ENCODE measurements around the gene MRPS18C.
"Not testable (repeated sequence)": the region's sequence is repeated elsewhere in the genome, so short reads cannot be mapped to it uniquely, and the experiment has no call there.

MRPS18C gene

DNA sequence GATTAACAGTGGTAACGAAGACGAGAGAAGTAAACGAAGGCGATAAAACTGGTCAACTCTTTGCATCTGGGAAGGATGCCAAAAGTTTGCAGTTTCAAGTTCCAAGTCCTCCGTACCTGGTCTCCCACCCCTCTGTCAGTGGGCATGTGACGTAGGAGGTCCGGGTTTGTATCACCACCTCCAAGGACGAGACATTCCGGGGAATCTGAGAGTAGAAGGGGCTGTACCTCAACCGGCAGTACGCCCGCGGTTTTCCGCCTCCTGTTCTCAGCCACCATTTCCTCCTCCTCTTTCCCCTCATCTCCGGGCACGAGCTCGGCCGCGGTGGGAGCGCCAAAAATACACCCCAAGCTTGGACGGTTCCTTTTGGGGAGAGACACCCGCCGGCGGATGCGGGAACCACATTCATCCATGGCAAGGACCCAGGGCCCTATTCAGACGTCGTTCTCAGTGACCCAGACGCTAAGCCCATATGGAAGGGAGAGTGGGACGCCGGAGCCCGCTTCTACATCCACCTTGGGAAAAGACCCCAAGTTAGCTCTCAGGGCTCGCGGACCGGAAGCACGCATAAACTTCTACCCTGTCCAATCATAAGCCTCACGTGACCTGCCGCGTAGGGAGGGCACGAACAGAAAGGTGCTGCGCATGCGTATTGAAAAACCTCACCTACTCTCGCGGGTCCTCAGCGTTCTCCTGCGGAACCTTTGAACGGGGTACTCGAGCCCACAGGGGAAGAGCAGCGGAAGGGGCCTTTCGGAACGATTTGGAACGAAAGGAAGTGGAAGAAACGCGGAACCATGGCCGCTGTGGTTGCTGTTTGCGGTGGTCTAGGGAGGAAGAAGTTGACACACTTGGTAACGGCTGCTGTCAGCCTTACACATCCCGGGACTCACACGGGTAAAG lies at the start of gene MRPS18C, which contains the start of gene HELQ:
MRPS18C (plus strand) TSS at position 778 of the 903 bp plus-strand sequence; CDS start at position 798, 20 bp downstream.
HELQ (minus strand) TSS at position 543 of the 903 bp plus-strand sequence; CDS start at position 413, 130 bp downstream.
- DNase-seq (ENCODE audit: low read depth) = peak; percentile 91

DNA sequence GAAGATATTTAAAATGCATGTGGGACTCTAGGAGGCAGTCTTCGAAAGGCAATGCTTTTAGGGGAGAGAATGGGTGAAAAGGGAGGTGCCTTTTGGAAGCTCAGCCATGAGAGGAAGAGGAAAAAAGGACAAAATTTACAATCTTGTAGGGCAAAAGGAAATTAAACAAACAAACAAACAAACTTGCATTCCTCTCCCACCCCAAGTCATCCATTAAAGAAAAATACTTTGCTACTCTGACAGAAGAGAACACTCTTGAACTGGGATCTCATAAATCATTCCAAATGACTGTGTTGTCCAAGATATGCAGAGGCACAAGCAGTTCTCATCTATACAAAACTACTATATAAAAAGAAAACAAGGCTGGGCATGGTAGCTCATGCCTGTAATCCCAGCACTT lies 47.0 kb upstream of the MRPS18C start:
- no peak for DNase-seq (ENCODE audit: low read depth)

DNA sequence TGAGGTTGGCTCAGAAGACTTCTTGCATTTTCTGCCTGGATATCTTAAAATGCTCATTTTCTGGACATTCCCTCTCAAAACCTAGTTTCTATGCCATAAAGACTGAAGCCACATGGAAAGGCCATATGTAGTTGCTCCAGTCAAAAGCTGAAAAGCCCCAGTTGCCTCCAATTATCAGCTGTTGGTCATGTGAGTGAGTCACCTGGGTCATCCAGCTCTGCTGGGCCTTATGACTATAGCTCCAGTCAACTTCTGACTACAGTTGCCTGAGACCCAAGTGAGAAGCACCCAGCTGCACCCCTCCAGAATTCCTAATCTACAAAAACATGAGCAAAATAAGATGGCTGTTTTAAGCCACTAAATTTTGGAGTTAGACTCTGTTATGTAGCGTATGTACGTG lies 42.2 kb upstream of the MRPS18C start:
- DNase-seq (ENCODE audit: low read depth) = no peak

DNA sequence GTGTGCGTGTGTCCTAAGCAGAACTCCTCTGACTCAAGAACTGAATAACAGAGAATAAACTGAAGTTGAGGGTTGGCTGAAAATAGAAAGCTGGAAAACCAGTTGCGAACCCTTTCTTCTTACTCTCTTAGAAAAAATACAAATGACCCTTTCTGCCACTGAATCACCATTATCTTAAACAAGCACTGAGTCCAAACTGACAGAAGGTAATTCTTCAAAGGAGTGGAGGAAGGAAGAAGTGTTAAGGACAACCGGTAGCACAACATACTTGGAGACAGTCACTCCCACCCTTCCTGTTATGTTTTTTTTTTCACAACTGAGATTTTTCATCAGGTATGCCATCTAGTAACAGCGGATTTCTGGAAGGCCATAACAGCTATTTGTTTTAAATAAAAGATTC lies 38.3 kb upstream of the MRPS18C start:
- no peak for DNase-seq (ENCODE audit: low read depth)

DNA sequence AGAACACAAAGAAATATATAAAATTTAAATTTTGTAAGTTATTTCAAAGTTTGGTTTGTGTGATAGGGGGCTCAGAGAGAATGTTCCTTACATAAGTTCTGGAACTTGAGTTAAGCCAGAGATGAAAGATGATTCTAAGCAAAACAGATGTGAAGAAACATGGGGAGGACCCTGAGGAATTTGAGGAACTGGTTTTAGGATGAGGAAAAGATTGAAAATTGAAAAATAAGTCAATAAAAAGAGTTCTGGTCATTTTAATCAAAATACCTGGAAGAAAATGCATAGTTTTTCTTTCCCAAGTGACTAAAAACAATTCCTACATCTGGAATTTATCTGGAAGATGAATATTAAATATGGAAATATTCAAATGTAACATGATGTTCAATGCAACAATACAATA lies 37.6 kb upstream of the MRPS18C start:
- no peak for DNase-seq (ENCODE audit: low read depth)

DNA sequence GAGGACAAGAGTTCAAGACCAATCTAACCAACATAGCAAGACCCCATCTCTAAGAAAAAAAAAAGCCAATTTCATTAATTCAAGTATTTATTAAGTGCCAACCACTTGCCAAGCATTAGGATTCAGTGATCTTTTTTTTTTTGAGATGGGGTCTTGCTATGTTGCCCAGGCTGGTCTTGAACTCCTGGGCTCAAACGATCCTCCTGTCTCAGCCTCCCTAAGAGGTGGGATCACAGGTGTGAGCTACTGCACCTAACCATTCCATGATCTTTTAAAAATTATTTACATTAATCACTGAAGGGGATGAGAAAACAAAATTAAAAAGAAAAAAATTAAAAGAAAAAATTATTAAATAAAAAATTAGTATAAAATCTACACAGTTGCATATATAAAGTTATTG lies 24.7 kb upstream of the MRPS18C start:
- DNase-seq (ENCODE audit: low read depth) = no peak

DNA sequence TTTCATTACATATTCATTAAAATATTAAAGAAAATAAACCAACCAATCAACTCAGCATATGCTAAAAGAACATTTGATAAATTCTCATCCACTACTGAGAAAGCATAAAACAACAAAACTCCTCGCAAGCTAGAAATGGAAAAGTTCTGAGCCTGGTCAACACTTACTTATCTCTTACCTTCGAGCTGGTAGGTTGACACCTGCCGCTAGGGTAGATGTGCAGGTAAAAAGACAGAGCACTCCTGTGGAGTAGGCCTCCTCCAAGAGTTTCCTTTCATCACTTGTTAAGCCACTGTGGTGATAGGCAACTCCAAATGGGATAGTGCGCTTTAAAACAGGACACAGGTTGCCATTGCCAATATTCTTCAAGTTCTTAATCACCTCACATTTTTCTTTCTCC lies 19.2 kb upstream of the MRPS18C start:
- no peak for DNase-seq (ENCODE audit: low read depth)

DNA sequence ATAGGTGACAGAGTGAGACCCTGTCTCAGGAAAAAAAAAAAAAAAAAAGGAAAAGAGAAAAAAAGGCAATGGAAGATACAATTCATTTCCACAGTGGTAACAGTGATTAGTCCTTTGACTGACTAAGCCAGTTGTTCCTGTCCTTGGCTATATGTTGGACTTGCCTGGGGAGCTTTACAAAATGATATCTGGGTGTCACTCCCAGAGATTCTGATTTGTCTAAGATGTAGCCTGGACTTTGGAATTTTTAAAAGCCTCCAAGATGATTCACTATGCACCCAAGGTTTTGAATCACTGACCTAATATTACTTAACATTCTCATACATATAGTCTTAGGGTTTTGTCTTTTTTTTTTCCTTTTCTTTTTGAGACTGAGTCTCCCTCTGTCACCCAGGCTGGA lies 17.1 kb upstream of the MRPS18C start:
- DNase-seq (ENCODE audit: low read depth) = no peak

DNA sequence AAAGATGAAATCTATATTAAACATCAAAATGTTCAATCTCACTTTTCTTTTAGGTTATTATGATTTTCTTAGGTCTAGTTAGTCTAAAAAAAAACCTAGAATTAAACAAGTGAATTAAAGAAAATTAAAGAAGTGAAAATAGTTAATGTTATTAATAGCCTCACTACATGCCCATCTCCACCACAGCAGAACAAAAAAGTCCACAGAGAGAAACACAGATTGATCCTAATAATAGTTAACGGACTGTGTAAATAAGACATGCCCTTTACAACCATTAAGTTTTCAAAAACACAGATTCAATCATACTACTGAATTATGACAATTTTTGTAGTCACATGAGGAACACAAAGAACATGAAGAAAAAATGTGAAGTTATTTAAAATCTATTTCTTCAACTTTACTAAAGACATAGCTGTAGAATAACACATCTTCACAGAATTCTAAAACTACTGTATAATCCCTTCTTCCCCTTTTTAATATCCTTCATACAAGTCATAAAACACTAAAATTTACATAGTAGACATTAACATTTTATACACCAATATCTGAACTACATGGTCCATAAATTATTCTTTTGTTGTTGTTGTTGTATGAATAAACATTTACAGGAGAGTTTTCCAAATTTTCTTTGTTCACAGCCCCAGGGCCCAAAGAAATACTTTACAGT lies 15.6 kb upstream of the MRPS18C start:
- no peak for DNase-seq (ENCODE audit: low read depth)

DNA sequence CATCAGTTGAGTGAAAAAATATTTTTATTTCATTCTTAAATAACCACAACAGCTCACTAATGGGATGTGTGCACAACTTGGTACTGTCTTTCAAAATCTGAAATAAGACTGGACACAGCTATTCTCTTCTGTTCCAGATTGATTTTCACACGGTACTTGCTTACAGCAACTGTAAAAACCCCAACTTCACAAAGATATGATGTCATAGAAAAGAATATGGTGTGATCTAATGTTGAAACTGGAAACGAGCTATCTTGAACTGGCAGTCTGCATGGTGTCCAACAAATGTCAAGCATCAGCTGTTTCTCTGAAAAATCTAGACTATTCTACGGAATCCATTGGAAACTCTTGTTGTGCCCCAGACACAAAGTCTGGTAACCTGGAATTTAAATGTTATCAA lies 15.0 kb upstream of the MRPS18C start:
- DNase-seq (ENCODE audit: low read depth) = no peak

DNA sequence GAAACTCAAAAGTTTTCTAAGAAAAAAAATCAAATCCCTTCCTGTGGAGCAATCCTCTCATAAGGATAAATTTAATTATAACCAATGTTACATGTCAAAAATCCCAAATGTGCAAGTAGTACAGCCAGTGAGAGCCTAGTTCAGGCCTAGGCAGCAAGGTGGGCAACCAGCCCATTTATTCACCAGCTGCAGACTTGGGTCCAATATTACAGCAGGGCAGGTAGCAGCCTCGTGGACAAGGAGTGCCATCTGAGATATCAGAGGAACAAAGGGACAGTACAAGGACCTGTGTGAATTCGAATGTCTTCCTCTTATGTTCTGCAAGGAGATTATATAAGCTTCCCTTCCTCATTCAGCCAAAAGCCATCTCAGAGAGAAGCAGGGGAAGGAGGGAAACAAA lies 6.8 kb upstream of the MRPS18C start:
- DNase-seq (ENCODE audit: low read depth) = no peak

DNA sequence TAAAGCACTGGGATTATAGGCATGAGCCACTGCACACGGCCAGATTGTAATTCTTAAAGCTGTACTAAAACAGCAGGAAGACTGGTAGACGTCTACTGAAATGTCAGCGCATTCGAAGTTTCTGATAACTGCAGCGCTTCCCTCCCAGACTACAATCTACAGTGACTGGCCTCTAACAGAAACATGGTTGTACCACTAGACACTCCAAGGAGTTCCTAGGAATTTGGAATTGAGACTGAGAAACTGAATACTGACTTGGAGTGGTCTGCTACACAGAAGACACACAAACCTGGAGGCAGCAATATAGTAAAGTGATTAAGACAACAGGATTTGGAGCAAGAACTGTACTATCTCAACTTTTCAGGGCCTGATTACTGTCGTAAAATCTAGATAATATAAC lies 1.2 kb upstream of the MRPS18C start:
- no peak for DNase-seq (ENCODE audit: low read depth)

DNA sequence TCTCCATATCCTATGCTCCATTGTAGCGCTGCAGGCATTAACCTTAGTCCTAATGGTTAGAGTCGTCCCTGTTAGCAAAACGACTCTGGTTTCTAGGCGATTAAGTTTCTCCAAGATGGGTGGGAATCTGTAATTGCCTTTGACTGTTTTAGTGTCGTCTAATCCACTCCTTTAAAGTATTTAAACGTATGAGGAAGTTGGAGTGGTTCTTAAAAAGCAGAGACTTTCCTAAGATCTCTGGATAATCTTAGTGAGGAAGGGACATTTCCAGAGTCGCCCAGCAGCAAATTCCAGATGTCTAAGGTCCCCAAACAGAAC lies 285 bp downstream of the MRPS18C start:
- DNase-seq (ENCODE audit: low read depth) = no peak

DNA sequence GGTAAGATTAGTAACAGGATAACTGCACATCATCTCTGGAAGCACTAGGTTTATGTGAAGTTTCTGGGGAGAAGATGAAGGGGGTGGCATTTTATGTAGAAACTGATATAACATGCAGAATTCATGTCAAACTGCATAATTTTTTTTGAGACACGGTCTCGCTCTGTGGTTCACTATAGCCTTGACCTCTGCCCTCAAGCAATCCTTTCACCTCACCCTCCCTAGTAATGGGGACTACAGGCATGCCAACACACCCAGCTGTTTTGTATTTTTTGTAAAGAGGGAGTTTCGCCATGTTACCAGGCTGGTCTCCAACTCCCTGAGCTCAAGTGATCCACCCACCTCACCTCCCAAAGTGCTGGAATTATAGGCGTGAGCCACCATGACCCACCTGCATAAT lies 17.6 kb downstream of the MRPS18C start:
- no peak for DNase-seq (ENCODE audit: low read depth)

DNA sequence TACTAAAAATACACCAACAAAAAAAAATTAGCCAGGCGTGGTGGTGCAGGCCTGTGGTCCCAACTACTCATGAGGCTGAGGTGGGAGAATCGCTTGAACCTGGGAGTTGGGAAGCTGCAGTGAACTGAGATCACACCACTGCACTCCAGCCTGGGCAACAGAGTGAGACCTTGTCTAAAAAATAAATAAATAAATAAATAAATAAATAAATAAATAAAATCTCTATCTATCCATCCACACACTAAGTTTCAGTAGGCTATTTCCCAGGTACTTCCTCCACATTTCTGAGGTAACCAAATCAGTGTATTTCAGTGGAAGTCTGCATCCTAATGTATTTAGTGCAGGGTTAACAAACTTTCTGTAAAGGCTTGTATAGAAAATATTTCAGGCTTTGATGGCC lies 18.1 kb downstream of the MRPS18C start:
- no peak for DNase-seq (ENCODE audit: low read depth)

DNA sequence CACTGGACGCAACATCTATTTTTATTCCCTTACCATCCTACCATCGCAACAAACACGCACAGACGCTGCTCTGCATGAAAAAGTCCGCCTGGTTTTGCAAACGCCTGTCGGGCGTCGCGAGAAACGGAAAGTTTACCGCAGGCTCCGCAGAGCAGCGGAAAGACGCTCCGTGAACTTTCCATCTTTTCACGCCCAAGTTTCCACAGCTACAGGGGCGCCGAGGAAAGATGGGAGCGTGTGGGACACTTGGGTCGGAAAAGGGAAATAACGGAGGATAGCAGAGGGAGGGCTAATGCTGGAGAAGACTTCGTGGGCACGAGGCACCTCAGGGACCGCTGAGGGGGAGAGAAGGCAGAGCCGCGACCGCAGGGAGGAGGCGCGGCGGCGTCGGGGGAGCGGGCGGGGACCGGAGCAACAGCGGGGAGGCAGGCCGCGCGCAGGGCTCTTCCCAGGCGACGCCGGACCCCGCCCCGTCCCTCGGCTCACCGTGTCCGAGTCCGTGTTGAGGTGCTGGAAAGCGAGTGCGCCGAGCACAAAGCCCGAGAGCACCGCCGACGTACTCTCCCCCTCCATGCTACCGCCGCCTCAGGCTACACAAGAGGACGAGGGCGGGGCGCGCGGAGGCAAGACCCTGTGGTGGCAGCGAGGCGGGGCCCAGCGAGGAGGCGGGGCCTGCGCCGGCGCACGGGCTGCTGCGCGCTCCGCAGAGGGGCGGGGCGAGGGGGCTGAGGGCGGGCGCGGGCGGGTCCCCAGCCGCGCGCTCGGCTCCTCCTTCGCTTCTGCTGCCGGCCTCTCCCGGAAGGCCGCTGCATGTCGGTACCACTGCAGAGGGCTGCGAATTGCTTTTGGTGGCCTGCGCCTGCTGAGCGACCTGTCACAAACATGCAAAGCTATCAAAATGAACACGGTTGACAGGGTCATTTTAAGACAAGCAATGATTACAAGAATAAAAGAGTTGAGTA lies 28.9 kb downstream of the MRPS18C start, which contains the start of gene ABRAXAS1:
ABRAXAS1 (minus strand) TSS at position 601 of the 962 bp plus-strand sequence; CDS start at position 573, 28 bp downstream.
- peak; percentile 87 for DNase-seq (ENCODE audit: low read depth)

DNA sequence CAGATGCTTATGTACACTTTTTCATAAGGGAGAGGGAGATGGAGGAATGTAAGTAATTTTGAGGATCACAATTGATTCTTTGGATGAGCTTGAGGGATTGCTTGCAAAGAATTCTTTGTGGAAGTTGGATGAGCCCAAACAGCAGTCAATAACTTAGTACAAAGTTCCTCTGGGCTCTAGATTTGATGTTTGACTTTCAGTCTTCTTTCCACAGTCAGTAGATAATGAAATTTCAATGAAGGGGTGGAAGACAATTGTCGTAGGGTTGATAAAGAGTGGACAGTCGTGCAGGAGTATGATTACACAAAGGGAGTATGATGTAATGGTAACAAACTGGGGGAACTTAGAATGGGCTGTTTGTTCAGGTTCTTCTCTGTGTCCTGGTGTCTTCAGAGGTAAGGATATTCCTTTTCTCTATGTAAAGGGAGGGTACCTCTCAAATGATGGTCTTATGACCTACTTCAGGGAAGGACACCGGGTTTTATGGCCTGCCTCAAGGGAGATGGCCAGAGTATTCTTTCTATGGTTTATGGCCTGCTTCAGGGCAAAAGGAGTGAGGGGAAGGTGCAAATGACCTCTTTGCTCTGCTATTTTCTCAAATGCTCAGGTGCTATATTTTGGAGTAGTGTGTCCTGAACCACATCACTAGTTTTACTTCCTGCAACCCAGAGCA lies 30.7 kb downstream of the MRPS18C start:
- DNase-seq (ENCODE audit: low read depth) = no peak

DNA sequence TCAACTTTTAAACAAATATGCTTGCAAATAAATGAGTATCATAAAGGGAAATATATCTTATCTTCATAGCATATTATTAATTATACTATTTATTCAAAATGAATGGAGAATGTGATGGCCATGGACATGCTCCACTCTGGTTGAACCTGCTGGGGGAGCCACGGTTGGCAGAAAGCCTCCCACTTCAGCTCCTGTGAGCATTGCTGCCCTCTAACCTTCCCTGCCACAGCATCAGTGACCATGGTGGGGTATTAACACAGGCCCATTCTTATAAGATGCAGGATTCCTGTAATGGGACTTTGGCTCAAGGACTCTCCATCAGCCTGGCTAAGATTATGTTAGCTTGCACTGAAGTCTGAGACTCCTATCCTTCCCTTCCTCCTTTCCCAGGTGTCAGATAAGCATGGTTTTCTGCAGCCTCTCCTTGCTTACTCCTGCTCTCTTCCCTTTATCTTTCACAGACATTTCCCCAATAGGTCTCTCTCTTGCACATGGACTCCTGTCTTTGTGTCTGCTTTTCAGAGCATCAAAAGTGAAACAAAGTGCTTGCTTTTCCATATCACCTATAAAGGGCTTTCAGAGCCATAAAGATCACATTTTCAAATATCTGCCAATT lies 34.0 kb downstream of the MRPS18C start:
- DNase-seq (ENCODE audit: low read depth) = no peak

DNA sequence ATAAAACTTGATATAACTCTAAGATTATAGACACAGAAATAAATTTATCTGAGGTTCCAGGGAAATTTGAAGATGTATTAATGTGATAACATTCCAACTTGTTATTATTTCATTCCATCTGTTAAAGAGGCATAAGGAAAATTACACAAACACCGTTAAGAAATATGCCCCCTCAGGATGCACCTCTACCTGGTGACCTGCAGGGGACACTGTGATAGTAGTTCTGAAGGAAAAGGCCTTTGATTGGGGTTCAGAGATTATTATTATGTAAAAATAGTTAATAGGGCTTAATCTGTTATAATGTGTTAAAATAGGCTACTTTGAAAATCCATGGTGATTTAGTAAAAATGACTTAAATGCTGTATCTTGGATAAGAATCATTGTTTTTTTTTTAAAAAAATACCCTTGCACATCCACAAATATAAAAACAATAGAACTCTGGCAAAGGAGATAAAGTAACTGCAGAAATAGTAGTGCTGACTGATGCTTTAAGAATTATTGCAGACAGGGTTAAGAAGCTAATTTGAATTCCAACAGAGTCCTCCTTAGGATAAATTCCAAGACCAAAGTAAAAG lies 35.1 kb downstream of the MRPS18C start:
- no peak for DNase-seq (ENCODE audit: low read depth)

DNA sequence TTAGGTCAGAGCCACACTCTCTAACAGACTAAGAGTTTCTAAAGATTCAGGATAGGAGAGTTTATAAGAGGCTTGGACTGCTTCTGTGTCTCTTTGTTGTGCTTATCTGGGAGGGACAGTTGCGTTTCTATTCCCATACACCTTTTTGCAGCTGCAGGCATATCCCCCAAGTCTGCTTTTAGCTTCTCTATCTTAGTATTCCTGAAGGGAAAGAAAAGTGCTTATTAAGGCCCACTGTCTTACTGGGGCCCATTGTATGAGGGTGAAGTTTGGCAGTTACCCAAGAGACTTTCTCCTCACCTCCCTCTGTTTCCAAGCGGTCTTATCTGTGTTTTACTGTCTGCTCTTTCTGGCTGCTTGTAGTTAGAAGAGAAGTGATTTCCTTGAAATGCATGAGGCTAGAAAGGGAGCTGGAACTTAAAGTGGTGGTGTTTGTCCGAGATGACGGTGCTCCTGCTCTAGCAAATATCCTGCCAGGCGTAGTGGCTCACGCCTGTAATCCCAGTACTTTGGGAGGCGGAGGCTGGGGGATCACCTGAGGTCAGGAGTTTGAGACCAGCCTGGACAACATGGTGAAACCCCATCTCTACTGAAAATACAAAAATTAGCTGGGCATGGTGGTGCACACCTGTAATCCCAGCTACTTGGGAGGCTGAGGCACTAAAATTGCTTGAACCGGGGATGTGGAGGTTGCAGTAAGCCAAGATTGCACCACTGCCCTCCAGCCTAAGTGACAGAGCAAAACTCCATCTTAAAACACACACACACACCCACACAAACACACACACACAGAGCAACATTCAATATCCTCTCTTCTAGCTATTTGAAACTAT lies 40.4 kb downstream of the MRPS18C start:
- not testable (repeated sequence) for DNase-seq (ENCODE audit: low read depth)
